HepG2 (cell line): ENCODE measurements around the gene RPS17. TPM values are rescaled to one million over a fixed set of nuclear protein-coding genes. Genes with fewer than 3 reads are reported as not detected.

ENCODE experiments used
- ATAC-seq: fragments of 200-7000 bp; cut with Tn5 transposase; 3 replicates; pipeline ENCODE4 v1.9.1; 2020; ENCODE audit warnings: mild to moderate bottlenecking, moderate library complexity
- BruUV-seq: library from RNA; stranded (reverse); fragments of 400-500 nt; replicated peaks from 2 replicates; lab custom pipeline; 2021; lab: Mats Ljungman, UMichigan
- CTCF ChIA-PET: fragments of 300-600 bp; formaldehyde crosslinking; extraction: SDS; loops from one replicate; lab custom pipeline; 2021; ENCODE audit warnings: low total read pairs, inconsistent platforms, low intra/inter-chr PET ratio; lab: Yijun Ruan, JAX
- POLR2A ChIA-PET: fragments of 350-600 bp; sonication (Branson Sonifier 250); formaldehyde crosslinking; loops from one replicate; lab custom pipeline; 2020; ENCODE audit warnings: antibody characterized with exemption, inconsistent platforms; lab: Yijun Ruan, JAX
- DNase-seq: peaks from one replicate; pipeline ENCODE4 v3.0.0-alpha.2; 2015; ENCODE audit warnings: low spot score
- FAIRE-seq: peaks from 3 replicates; lab custom pipeline; 2011; peaks lifted over from hg19 to GRCh38; lab: Jason Lieb, UNC
- H2AFZ ChIP-seq: one replicate; pipeline ENCODE4 v1.6.1; 2011; ENCODE audit warnings: low read length, inconsistent platforms
- H3K27ac ChIP-seq: fragments of 300-600 bp; 3 replicates; pipeline ENCODE4 v1.8.0; 2011; ENCODE audit warnings: mixed run types, mild to moderate bottlenecking, mixed read lengths, low read length, inconsistent platforms; ENCODE audit not compliant: insufficient read depth; ENCODE audit errors: extremely low read length
- H3K27me3 ChIP-seq, 2 experiments: fragments of 200-600 bp in 1 of 2; 2 replicates in 1 of 2; 3 replicates in 1 of 2; pipeline versions ENCODE4 v1.6.0 to v1.8.0; 2011; ENCODE audit warnings: low read length in 2 of 2, mild to moderate bottlenecking in 2 of 2, moderate library complexity in 2 of 2, inconsistent platforms in 1 of 2; ENCODE audit not compliant: insufficient read depth in 2 of 2, control insufficient read depth in 1 of 2
- H3K36me3 ChIP-seq, 2 experiments: fragments of 200-600 bp in 1 of 2; replicated peaks in 1 of 2; 2 replicates in 1 of 2; 3 replicates in 1 of 2; pipeline versions ENCODE4 v1.5.1 to v1.8.0; 2011; ENCODE audit warnings: low read length in 2 of 2, inconsistent platforms in 1 of 2; ENCODE audit not compliant: insufficient read depth in 2 of 2, control insufficient read depth in 1 of 2
- H3K4me1 ChIP-seq: 2 replicates; pipeline ENCODE4 v1.5.1; 2012; ENCODE audit warnings: low read length, inconsistent platforms; ENCODE audit not compliant: insufficient read depth
- H3K4me2 ChIP-seq: 2 replicates; pipeline ENCODE4 v1.6.0; 2011; ENCODE audit warnings: low read depth, low read length, inconsistent platforms
- H3K4me3 ChIP-seq, 3 experiments: fragments of 200-600 bp in 1 of 3; sonication (generic), shearing (Covaris generic) in 1 of 3; replicated peaks in 1 of 3; 2 replicates each; pipeline ENCODE4 v1.5.1; 2011 to 2016; ENCODE audit warnings: low read length in 3 of 3, inconsistent platforms in 2 of 3, low read depth in 2 of 3, mild to moderate bottlenecking in 2 of 3, control low read depth in 1 of 3, mixed read lengths in 1 of 3; ENCODE audit not compliant: insufficient read depth in 1 of 3
- H3K79me2 ChIP-seq: one replicate; pipeline ENCODE4 v1.6.1; 2011; ENCODE audit warnings: low read length, inconsistent platforms; ENCODE audit not compliant: insufficient read depth
- H3K9ac ChIP-seq: 2 replicates; pipeline ENCODE4 v1.6.0; 2011; ENCODE audit warnings: mild to moderate bottlenecking, low read depth, low read length, inconsistent platforms; ENCODE audit not compliant: insufficient read depth
- H3K9me3 ChIP-seq: 2 replicates; pipeline ENCODE4 v1.5.1; 2012; ENCODE audit warnings: mild to moderate bottlenecking, low read length
- H4K20me1 ChIP-seq: 2 replicates; pipeline ENCODE4 v1.6.0; 2011; ENCODE audit warnings: inconsistent platforms, mild to moderate bottlenecking, low read length, moderate library complexity; ENCODE audit not compliant: insufficient read depth
- ARID2 ChIP-seq: sonication (generic); formaldehyde crosslinking; IDR thresholded peaks from 2 replicates; pipeline ENCODE4 v1.8.1; 2022; ENCODE audit warnings: mild to moderate bottlenecking, missing genetic modification reagents, borderline replicate concordance
- BATF2 ChIP-seq: sonication (generic); formaldehyde crosslinking; IDR thresholded peaks from 2 replicates; pipeline ENCODE4 v1.8.0; 2022; ENCODE audit warnings: mild to moderate bottlenecking, missing genetic modification reagents, moderate library complexity
- DBP ChIP-seq: sonication (generic); formaldehyde crosslinking; IDR thresholded peaks from 2 replicates; pipeline ENCODE4 v1.4.0; 2020; ENCODE audit warnings: missing genetic modification reagents; ENCODE audit errors: not compliant biosample characterization
- FOXM1 ChIP-seq: sonication (generic); formaldehyde crosslinking; IDR thresholded peaks from 2 replicates; pipeline ENCODE4 v1.5.0; 2020; ENCODE audit warnings: missing genetic modification reagents
- HMGXB3 ChIP-seq: sonication (generic); formaldehyde crosslinking; IDR thresholded peaks from 2 replicates; pipeline ENCODE4 v1.4.0; 2020; ENCODE audit warnings: missing genetic modification reagents, borderline replicate concordance
- MAFK ChIP-seq, 2 experiments: IDR thresholded peaks in 1 of 2; conservative IDR thresholded peaks in 1 of 2; 2 replicates each; pipeline ENCODE4 v1.6.1; 2011; ENCODE audit warnings: improper control_type of control experiment in 2 of 2, low read length in 2 of 2
- NCOA2 ChIP-seq: sonication (generic); formaldehyde crosslinking; IDR thresholded peaks from 2 replicates; pipeline ENCODE4 v1.8.0; 2022; ENCODE audit warnings: inconsistent platforms
- TAF1 ChIP-seq: sonication (generic); formaldehyde crosslinking; IDR thresholded peaks from 2 replicates; pipeline ENCODE4 v1.4.0; 2020; ENCODE audit warnings: missing genetic modification reagents
- ZBTB38 ChIP-seq: sonication (generic); formaldehyde crosslinking; IDR thresholded peaks from 2 replicates; pipeline ENCODE4 v1.5.1; 2020; ENCODE audit warnings: mild to moderate bottlenecking, missing genetic modification reagents
- ZNF24 ChIP-seq: fragments of 450-650 bp; IDR thresholded peaks from 2 replicates; pipeline ENCODE4 v1.6.1; 2017; ENCODE audit warnings: antibody characterized with exemption, mild to moderate bottlenecking
- ZNF280B ChIP-seq: sonication (generic); formaldehyde crosslinking; IDR thresholded peaks from 2 replicates; pipeline ENCODE4 v1.5.0; 2020; ENCODE audit warnings: missing genetic modification reagents, mild to moderate bottlenecking, borderline replicate concordance
- ZNF362 ChIP-seq: sonication (generic); formaldehyde crosslinking; IDR thresholded peaks from 2 replicates; pipeline ENCODE4 v1.4.0; 2020; ENCODE audit warnings: missing genetic modification reagents, mild to moderate bottlenecking, borderline replicate concordance
- ZNF839 ChIP-seq: sonication (generic); formaldehyde crosslinking; IDR thresholded peaks from 2 replicates; pipeline ENCODE4 v1.4.0; 2020; ENCODE audit warnings: missing genetic modification reagents, mild to moderate bottlenecking, borderline replicate concordance
- ZNF879 ChIP-seq: sonication (generic); formaldehyde crosslinking; IDR thresholded peaks from 2 replicates; pipeline ENCODE4 v1.8.1; 2023; ENCODE audit warnings: missing genetic modification reagents
- WGBS: methylation state at CpG from one replicate; pipeline ENCODE4 v1.1.6; 2017; ENCODE audit warnings: low lambda C conversion rate; 5-methylcytosine and 5-hydroxymethylcytosine counted together
- in situ Hi-C: cut with HindIII; loops from 2 replicates; pipeline ENCODE4 v1.10.0; 2017; ENCODE audit warnings: low pct_unique_long_range_greater_than_20kb; ENCODE audit not compliant: extremely low pct_ligation_motif_present
- intact Hi-C: fragments of 100-400 bp; cut with micrococcal nuclease; formaldehyde crosslinking; loops from one replicate; pipeline ENCODE4 v1.10.0; 2022; ENCODE audit not compliant: unreplicated experiment
- polyA plus RNA-seq, 8 experiments: library from polyadenylated mRNA; depleted of rRNA in 3 of 8; stranded (reverse) in 7 of 8; unstranded in 1 of 8; fragments of >200 nt; fragmentation: Illumina TruSeq in 4 of 8; extraction: Trizol in 4 of 8; gene quantifications; 2 replicates each; pipeline versions ENCODE4 v1.2.1 to v1.2.3, GENCODE V29; 2011 to 2016; ENCODE audit warnings: low read depth in 4 of 8, missing spikeins in 1 of 8, mixed read lengths in 1 of 8; ENCODE audit not compliant: insufficient read depth in 1 of 8
- total RNA-seq, 5 experiments: library from RNA; depleted of rRNA; stranded (reverse); fragments of >200 nt; fragmentation: Illumina TruSeq; extraction: Trizol; gene quantifications; 2 replicates each; pipeline ENCODE4 v1.2.3, GENCODE V29; 2016; ENCODE audit warnings: low read depth in 1 of 5

The RPS17 gene
- total and polyA plus RNA-seq, 2 of the 13 experiments (the other 11 are each of a cell fraction or from before 2014, with no cell fraction given): 2,570 to 5,021 TPM

GRCh38 chr15:82552861-82553260 lies 12.6 kb upstream of the RPS17 start (continued):
- TF ChIP-seq ZNF280B (CRISPR knock-in tag): no peak
- TF ChIP-seq NCOA2 (CRISPR knock-in tag): no peak
- TF ChIP-seq ZNF362 (CRISPR knock-in tag): no peak

- no peak for DNase-seq
- no peaks in the 10 kb centered on the region for H3K4me1 ChIP-seq
- H3K4me3 ChIP-seq: no peak overlapping the region
- no peaks in the 10 kb centered on the region for H3K79me2 ChIP-seq
- no TSS peak for BruUV-seq
- H3K27ac ChIP-seq: no peak overlapping the region
- H2AFZ ChIP-seq: no peak overlapping the region
- H3K9ac ChIP-seq: no peak overlapping the region
- ChIA-PET CTCF (no interaction called here), POLR2A (no interaction called here)
- H3K9me3 ChIP-seq: no peaks in the 10 kb centered on the region
- 38% methylated on average over 5 of the region's 5 CpGs for WGBS
- FAIRE-seq: no peak
- intact Hi-C loops: no loop called here
- no peaks in the 10 kb centered on the region for H3K36me3 ChIP-seq
- H4K20me1 ChIP-seq: no peaks in the 10 kb centered on the region
- peaks cover 0 to 1% of the 10 kb centered on the region in 2 experiments; a peak in 4 of 5 replicates for H3K27me3 ChIP-seq
- ATAC-seq: no peak
- in situ Hi-C loops: no loop called here
- H3K4me2 ChIP-seq: no peak overlapping the region
- TF ChIP-seq ZNF24 (no peak), MAFK (conservative IDR thresholded peaks at IDR 0.05 in 1 of 2, IDR thresholded peaks at IDR 0.05 in 1 of 2; ENCODE audit: low read length in 2 of 2) (no peak), ARID2 (no peak), BATF2 (CRISPR knock-in tag) (no peak), ZNF879 (CRISPR knock-in tag) (no peak), HMGXB3 (CRISPR knock-in tag) (no peak), FOXM1 (CRISPR knock-in tag) (no peak), TAF1 (no peak), ZNF839 (CRISPR knock-in tag) (no peak), ZBTB38 (CRISPR knock-in tag) (no peak), DBP (no peak)
Measured at GRCh38 chr15:82551646-82552247, 11.5 kb upstream of the RPS17 start.
